ENCODE data around the gene RANBP17. TPM values are rescaled to one million over a fixed set of nuclear protein-coding genes. Genes with fewer than 3 reads are reported as not detected.

Gene RANBP17
- total RNA-seq, 2 donors from 2014 or later, result 5.4 to 19.8 TPM

DNA sequence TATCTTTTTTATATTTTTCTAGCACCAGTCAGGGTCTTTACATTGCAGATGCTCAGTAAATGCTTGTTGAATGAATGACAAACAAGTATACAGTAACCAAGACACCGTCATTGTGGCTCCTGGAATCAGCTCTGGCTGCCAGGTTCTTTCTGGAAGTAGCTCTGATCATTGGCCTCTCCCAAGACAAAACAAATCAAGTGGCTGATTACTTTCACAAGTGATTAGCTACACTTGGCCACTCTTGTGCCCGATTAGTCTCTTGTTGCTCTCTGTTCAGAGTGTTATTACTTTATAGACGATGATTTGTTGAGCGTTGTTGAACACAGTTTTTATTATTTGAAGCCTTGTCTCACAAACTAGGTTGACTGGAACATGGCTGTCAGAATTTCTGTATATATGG lies 327.6 kb downstream of the RANBP17 start:
- Histone ChIP-seq H3K9me3 (no peaks in the 10 kb centered on the region), H3K4me1 (replicated peaks) (no peaks in the 10 kb centered on the region), H3K4me3 (no peak overlapping the region), H3K36me3 (no peaks in the 10 kb centered on the region), H3K27me3 (replicated peaks; ENCODE audit: insufficient read depth) (no peaks in the 10 kb centered on the region), H3K27ac (no peak overlapping the region)
- intact Hi-C loops (cut with DNase I), result no loop called here
- 88% methylated on average over 4 of the region's 4 CpGs for WGBS
- DNase-seq (ENCODE audit: low spot score), result no peak
- no peak for TF ChIP-seq POLR2AphosphoS5 (IDR thresholded peaks at IDR 0.05)
- TF ChIP-seq POLR2A (IDR thresholded peaks at IDR 0.05), result no peak
- TF ChIP-seq, protein P1, sequence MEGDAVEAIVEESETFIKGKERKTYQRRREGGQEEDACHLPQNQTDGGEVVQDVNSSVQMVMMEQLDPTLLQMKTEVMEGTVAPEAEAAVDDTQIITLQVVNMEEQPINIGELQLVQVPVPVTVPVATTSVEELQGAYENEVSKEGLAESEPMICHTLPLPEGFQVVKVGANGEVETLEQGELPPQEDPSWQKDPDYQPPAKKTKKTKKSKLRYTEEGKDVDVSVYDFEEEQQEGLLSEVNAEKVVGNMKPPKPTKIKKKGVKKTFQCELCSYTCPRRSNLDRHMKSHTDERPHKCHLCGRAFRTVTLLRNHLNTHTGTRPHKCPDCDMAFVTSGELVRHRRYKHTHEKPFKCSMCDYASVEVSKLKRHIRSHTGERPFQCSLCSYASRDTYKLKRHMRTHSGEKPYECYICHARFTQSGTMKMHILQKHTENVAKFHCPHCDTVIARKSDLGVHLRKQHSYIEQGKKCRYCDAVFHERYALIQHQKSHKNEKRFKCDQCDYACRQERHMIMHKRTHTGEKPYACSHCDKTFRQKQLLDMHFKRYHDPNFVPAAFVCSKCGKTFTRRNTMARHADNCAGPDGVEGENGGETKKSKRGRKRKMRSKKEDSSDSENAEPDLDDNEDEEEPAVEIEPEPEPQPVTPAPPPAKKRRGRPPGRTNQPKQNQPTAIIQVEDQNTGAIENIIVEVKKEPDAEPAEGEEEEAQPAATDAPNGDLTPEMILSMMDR (IDR thresholded peaks at IDR 0.05), result no peak

DNA sequence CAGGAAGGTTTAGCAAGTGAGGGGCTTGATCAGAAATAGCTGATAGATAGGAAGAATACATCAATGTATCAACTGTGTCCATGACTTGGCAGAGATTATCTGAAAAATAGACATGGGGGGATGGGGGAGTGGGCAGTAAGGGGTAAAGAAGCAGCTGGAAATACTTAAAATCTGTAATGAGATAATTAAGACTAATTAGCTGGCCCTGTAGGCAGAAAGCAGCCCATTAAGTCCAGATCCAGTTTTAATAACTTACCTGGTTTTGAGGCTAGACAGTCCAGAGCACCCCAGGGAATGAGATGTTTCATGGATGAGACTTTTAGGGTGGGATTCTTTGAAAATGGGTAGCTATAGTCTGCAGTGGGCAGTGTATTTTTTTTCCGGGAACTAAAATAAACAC lies 330.3 kb downstream of the RANBP17 start:
- Histone ChIP-seq H3K27me3 (replicated peaks; ENCODE audit: insufficient read depth) (no peaks in the 10 kb centered on the region), H3K36me3 (no peaks in the 10 kb centered on the region), H3K4me3 (no peak overlapping the region), H3K9me3 (no peaks in the 10 kb centered on the region), H3K27ac (no peak overlapping the region), H3K4me1 (replicated peaks) (no peaks in the 10 kb centered on the region)
- intact Hi-C loops (cut with DNase I), result no loop called here
- DNase-seq (ENCODE audit: low spot score), result no peak
- TF ChIP-seq POLR2A (IDR thresholded peaks at IDR 0.05) (no peak), POLR2AphosphoS5 (IDR thresholded peaks at IDR 0.05) (no peak)
- TF ChIP-seq, protein P1 (IDR thresholded peaks at IDR 0.05), result no peak
- 97% methylated on average over 1 of the region's 1 CpG for WGBS

DNA sequence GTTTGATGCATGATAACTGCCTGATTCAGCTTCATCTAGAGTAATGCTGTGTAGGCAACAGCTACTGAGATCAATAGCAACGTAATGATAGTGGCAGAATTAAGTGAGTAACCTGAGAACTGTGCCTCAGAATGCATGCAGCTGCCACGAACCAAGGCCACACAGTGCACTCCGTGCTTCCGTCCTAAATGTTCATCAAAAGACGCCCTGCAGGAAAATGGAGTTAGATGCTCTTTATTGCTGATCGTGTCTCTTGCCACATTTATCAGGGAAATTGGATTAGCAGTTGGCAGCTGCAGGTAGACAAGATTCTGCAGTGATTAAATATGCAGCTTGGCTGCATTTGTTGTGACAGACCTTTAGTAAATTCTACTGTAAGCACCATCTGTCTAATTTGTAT lies 339.5 kb downstream of the RANBP17 start:
- no peaks in the 10 kb centered on the region for H3K27me3 ChIP-seq (replicated peaks; ENCODE audit: insufficient read depth)
- H3K4me3 ChIP-seq, result no peak overlapping the region
- intact Hi-C loops (cut with DNase I), result no loop called here
- H3K4me1 ChIP-seq (replicated peaks), result no peaks in the 10 kb centered on the region
- H3K36me3 ChIP-seq, result no peaks in the 10 kb centered on the region
- WGBS, result 38% methylated on average over 6 of the region's 6 CpGs
- no peak for DNase-seq (ENCODE audit: low spot score)
- no peak overlapping the region for H3K27ac ChIP-seq
- H3K9me3 ChIP-seq, result no peaks in the 10 kb centered on the region
- TF ChIP-seq, protein P1 (IDR thresholded peaks at IDR 0.05), result no peak
- TF ChIP-seq POLR2A (IDR thresholded peaks at IDR 0.05), result no peak
- TF ChIP-seq POLR2AphosphoS5 (IDR thresholded peaks at IDR 0.05), result no peak

DNA sequence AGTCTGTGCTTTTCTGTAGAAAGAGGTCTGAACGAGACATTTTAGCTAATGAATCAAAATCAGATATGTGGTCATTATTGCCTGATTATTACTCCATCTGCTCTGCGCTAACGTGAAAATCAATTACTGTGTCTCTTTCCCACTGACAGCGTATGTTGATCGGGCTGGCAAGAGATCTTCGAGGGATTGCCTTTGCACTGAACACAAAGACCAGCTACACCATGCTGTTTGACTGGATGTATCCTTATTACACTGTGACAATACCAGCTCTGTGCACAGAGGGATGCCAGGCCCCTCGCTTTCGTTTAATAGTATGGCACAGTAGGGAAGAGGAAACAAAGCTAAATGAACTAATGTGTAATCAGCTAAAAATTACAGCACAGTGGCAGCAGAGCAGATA lies 343.6 kb downstream of the RANBP17 start:
- Histone ChIP-seq H3K27me3 (replicated peaks; ENCODE audit: insufficient read depth) (no peaks in the 10 kb centered on the region), H3K27ac (no peak overlapping the region), H3K4me3 (no peak overlapping the region), H3K4me1 (replicated peaks) (no peaks in the 10 kb centered on the region), H3K36me3 (no peaks in the 10 kb centered on the region), H3K9me3 (no peaks in the 10 kb centered on the region)
- TF ChIP-seq, protein P1 (IDR thresholded peaks at IDR 0.05), result no peak
- TF ChIP-seq POLR2A (IDR thresholded peaks at IDR 0.05) (no peak), POLR2AphosphoS5 (IDR thresholded peaks at IDR 0.05) (no peak)
- intact Hi-C loops (cut with DNase I), result loop anchor here (5.0 kb wide), 1 partner anchor 132 kb away; no protein-coding TSS in a partner anchor
- DNase-seq (ENCODE audit: low spot score), result no peak
- 91% methylated on average over 8 of the region's 8 CpGs for WGBS

DNA sequence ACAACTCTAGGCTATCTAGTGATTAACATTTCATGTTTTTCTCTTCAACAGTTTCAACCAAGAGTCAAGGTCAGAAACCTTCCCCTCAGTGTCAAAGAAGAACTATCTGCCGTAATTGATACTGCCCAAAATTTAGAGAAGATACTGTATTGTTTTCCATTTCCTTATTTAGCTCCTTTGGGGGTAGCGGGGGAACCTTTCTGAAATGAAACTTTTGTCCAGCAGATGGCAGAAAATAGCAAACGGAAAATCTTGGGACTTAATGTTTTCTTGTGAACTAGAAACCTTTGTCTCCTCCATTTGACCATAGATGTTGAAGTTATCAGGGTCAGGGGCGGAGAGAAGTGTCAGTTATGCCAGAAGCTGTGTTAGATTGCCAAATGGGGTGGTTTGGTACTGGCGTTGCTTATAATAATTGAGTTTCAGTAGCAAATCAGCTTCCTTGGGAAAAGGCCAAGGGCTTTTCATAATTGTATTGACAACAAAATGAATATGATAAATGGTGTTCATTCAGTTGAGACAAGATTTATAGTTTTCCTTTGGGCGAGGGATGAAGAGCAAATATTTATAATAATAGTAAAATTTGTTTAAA lies 345.5 kb downstream of the RANBP17 start:
- Histone ChIP-seq H3K9me3 (no peaks in the 10 kb centered on the region), H3K36me3 (no peaks in the 10 kb centered on the region), H3K4me3 (no peak overlapping the region), H3K27me3 (replicated peaks; ENCODE audit: insufficient read depth) (no peaks in the 10 kb centered on the region), H3K27ac (no peak overlapping the region), H3K4me1 (replicated peaks) (no peaks in the 10 kb centered on the region)
- intact Hi-C loops (cut with DNase I), result loop anchor here (5.0 kb wide), 1 partner anchor 130 kb away; no protein-coding TSS in a partner anchor
- no peak for DNase-seq (ENCODE audit: low spot score)
- 37% methylated on average over 6 of the region's 6 CpGs for WGBS
- no peak for TF ChIP-seq POLR2AphosphoS5 (IDR thresholded peaks at IDR 0.05)
- TF ChIP-seq, protein P1 (IDR thresholded peaks at IDR 0.05), result peak in 2 of 4 experiments; percentile 11 to 29
